NCI-H2196 treated with DMSO at 0.1 percent for 48 hours (cell line): ENCODE data around the gene TAT.
"Not testable (repeated sequence)": the region's sequence is repeated elsewhere in the genome, so short reads cannot be mapped to it uniquely, and the experiment has no call there.

Experiments used
- DNase-seq: peaks from one replicate; lab custom pipeline; 2025; ENCODE audit not compliant: unreplicated experiment; lab: John Stamatoyannopoulos, UW

The TAT gene

DNA sequence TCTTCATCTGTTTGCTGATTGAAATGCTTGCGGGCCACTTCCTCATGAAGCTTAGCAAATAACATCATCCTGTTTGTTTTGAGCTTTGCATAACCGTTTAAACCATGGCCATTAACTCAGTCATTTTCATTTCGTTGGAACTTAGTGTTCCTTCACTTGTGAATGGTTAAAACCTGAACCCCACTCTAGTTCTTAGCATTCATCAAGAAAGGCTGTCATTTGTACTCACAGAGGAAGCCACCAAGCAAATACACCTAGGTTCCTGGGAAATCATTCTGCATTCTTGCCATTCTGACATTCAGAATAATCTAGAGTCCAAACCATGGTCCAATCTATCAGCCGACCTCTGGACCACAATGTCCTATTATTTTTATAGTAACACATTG, 8.4 kb upstream of the TAT start:
- DNase-seq: no peak

DNA sequence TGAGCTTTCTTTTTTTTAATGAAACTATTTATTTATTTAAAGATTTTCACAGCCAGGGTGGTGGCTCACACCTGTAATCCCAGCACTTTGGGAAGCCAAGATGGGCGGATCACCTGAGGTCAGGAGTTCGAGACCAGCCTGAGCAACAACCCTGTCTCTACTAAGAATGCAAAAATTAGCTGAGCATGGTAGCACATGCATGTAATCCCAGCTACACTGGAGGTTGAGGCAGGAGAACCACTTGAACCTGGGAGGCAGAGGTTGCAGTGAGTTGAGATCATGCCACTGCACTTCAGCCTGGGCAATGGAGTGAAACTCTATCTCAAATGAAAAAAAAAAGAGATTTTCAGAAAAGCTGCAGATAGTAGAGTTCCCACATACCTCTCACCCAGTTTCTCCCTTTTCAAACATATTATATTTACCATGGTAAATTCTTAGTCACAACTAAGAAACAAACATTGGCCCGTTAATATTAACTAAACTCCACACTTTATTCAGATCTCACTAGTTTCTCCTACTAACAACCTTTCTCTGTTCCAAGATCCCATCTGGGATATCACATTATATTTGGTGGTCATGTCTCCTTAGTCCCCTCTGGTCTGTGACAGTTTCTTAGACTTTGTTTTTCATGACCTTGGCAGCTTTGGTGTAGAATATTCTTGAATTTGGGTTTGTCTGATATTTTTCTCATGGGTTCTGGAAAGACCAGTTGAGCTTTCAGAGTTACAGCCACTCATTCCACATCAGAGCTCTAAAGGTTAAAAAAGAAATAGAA, 7.8 kb upstream of the TAT start:
- no peak for DNase-seq

DNA sequence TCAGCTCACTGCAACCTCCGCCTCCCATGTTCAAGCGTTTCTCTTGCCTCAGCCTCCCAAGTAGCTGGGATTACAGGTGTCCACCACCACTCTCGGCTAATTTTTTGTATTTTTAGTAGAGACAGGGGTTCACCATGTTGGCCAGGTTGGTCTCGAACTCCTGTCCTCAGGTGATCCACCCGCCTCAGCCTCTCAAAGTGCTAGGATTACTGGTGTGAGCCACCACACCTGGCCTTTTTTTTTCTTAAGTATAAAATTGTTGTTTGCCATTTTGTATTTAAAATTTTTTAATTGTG, 5.6 kb upstream of the TAT start:
- not testable (repeated sequence) for DNase-seq

DNA sequence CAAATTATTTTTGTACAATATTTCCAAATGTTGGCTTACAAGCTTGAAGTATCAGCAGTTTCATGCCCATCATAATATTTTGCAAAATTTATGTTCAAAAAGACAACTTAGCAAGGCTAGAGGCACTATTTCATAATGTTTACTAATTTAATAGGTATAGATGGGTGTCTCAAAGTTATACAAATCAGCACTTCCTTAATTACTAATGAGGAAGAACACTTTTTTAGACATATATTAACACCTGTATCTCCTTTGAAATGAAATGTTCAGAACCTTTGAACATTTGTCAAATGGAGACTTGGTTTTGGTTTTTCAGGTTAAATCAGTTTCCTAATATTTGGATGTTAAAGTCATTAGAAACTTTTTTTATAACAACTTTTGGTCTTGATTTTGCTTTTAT, 2.2 kb downstream of the TAT start:
- DNase-seq: no peak

DNA sequence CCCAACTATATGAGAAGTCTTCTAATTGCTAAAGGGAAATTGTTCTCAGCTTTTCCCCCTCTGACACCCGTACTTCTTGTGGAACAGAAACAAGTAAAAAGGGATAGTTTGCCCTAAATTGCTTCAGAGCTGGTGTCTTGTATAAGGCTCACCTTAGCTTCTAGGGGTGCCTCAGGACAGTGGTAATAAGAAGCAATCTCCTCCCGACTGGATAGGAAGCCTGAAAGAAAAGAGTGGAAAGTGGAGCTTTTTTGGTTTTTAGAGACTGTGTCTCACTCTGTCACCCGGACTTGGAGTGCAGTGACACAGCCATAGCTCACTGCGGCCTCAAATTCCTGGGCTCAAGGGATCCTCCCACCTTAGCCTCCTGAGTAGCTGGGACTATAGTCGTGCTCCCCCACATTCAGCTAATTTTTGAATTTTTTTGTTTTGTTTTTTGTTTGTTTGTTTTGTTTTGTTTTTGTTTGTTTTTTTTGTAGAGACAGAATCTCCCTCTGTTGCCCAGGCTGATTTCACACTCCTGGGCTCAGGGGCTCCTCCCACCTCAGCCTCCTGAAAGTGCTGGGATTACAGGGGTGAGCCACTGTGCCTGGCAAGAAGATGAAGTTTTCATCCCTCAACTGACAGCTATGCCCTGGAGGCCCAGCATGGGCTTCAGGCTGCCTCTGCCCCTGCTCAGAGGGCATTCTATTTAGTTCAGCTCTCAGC, 3.4 kb downstream of the TAT start:
- DNase-seq: no peak

DNA sequence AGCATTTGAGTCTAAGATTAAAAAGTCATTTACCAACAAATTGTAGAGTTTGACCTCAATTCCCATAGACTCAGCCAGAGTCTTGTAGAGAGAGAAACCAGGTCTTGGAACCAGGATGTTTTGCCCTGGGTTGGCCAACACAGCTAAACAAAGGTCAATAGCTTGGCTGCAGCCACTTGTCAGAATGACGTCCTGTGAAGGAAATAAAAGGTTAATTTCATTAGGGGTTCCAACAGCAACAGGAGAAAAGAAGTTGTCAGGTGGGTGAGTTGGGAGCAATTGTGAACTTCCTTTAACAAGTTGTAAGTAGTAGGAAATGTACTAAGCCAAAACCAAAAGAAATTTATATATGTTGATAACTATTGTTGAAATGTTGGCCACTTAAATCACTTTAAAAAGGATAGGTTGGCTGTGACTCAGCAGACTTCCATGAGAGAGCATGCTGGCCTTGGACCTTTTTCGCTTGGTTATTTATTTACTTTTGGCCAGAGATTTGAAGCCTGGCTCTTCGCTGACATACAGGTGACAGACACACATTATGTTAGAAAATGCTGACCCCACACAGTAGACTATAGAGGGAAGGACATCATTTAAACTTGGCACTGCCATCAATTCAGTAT, 4.3 kb downstream of the TAT start:
- DNase-seq: no peak

DNA sequence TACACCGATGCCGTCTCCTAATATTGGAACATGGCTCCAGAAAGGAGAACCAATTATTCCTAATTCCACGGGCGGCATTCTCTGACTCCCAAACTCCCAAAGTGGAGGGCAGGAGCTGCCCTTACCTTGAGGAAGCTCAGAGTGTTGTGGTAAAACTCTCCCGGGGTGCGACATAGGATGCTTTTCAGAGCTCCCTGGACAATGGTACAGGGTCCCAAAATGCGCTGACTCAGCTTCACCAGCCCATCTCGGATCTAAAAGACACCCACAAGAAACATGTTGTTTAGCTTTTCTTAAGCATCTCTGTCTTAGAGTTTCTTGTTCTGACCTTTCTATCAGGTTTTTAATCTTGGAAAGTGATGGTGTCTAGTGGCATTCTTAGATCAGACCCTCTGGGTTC, 6.7 kb downstream of the TAT start:
- no peak for DNase-seq

DNA sequence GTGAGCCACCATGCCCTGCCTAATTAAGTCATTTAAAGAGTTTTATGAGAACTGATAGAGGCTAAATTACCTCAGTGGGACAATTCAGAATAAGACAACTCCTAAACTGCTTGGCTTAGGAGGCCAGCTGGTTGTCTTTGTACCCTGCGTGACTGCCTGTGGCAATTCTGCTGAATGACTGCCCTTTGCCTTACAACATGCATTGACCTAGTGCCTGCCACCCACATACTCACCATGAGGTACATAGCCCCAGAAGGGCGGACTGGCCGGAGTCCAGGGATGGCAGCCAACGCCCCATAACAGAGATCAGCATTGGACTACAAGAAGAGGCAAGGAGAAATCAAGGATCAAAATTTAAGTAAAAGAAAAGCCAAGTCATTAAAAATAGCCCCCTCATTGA, 7.3 kb downstream of the TAT start:
- no peak for DNase-seq

DNA sequence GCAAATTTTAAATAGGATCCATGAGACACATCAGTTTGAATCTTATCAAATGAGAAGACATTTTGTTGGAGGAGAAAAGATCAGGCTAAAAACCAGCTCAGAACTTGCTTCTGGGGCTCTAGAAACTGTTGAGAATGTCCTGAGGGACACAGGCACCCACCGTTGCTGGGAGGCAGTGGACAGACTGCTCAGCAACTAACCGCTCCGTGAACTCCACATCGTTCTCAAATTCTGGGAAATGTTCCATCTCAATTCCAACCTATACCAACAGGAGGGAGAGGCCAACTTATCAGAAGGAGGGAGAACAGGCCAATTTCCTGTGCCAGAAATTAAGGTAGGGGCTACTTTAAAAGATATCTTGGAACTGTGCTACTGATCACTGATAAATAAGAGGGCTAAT, 8.3 kb downstream of the TAT start:
- no peak for DNase-seq

DNA sequence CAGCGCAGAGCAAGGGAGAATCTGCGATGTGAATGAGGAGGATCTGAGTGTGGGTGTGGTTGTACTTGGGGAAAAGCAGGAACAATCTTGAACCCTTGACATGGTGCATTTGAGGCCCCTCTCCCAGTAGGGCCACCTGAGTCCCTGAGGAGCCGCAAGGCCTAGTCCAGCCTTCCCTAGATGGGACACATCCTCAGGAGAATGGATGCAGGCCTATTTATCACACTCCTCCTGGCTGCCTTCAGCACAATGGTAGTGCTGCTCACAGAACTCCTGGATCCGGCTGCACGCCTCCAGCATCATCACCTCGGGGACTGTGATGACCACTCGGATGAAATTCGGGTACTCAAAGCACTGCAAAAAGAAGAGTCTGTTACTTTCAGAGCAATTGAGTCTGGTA, 9.0 kb downstream of the TAT start:
- no peak for DNase-seq

DNA sequence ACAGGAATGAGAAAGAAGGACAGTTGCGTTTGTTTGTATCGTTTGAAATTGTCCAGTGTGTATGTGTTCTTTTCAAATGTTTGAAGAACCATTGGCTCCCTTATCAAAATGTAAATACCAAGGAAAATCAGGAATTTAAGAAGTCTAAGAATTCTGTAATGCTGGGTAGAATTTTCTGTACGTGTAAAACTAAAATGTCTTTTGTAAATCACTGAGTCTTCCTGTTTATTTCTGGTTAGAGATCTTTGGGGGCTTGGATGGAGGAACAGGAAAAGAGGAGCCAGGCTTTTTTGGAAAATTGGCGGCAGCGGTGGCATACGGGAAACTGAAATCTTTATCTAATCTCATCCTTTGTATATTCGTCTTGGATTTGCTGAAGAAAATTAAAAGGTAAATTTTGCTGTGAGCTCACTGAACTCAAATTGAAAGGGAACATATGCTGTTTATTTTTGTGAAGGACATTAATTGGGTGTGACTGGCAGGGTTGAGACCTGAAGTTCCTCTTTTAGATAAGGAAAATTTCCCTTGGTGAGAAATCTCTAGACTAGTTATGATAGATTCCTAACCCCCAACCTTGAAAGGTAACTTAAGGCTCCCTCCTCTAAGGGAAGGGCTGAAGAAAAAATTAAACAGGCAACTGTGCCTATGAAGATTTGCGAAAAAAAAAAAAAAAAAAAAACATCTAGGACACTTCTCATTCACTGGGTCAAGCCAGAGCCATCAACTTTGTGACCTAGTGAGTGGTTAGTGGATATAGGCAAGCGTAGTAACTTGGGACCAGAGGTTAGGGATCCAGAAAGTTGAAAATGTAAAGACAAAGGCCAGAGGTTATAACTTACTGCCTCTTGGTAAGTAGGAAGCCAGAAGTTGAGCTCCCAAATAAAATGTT, 10.8 kb downstream of the TAT start:
- no peak for DNase-seq

DNA sequence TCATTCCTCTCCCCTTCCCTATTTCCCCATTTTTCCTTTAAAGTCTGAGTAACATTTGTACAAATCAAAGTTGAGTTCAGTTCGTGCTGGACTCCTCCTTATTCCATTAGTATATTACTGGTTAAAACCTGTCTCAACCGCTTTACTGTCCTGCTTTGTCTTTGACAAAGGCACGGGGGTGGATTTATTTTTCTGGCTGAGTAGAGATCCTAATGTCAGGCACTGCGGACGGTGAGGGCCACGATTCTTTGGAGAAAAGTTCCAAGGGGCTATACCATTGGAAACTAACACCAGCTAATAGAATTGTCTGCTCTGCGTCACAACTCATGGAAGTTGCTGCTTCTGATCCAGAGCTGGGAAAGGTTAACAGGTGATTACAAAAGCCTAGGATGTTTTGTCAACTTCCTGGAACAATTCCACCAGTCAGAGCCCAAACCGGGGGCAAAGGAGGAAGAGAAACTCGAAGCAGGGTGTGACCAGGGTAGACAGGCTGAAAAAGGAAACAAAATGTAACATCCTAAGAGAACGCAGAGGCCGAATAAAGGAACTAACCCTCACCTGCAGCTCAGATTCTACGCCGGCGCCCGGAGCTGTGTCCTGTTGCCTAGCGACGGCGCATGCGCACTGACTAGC, 12.4 kb downstream of the TAT start:
- DNase-seq: no peak

DNA sequence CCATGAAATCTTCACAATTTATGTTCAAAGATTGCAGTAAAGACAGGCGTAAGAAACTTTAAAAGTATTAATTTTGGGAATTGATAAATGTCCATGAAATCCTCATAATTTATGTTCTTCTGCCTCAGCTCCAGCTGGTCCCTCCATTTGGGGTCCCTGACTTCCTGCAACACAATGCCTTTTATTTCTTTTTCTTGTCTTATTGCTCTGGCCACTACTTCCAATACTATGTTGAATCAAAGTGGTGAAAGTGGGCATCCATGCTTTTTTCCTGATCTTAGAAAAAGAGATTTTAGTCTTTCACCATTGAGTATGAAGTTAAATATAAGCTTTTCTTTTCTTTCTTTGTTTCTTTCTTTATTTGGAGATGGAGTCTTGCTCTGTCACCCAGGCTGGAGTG, 14.3 kb downstream of the TAT start:
- DNase-seq: no peak

DNA sequence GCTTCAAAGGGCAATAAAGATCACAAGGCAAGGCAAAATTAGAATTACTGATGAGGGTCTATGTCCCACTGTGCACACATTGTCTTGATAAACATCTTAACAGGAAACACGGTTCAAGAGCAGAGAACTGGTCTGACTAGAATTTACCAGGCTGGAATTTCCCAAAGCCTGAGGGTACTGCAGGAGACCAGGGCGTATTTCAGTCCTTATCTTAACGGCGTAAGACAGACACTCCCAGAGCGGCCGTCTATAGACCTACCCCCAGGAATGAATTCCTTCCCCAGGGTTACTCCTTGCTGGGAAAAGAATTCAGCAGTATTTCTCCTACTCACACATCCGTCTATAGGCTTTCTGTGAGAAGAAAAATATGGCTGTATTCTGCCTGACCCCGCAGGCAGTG, 15.0 kb downstream of the TAT start:
- DNase-seq: not testable (repeated sequence)

DNA sequence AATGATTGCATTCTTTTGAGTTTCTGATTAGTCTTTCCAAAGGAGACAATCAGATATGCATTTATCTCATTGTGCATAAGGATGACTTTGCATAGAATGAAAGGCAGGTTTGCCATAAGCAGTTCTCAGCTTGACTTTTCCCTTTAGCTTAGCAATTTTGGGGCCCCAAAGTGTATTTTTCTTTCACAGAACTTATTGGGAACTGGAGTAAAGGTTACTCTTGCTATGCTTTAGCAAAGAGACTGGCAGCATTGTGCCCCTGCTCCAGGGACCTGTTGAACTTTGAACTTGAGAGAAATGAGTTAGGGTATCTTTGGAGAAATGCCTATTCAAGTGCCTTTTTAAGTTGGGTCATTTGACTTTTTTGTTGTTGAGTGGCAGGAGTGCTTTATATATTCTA, 17.0 kb downstream of the TAT start:
- DNase-seq: no peak

DNA sequence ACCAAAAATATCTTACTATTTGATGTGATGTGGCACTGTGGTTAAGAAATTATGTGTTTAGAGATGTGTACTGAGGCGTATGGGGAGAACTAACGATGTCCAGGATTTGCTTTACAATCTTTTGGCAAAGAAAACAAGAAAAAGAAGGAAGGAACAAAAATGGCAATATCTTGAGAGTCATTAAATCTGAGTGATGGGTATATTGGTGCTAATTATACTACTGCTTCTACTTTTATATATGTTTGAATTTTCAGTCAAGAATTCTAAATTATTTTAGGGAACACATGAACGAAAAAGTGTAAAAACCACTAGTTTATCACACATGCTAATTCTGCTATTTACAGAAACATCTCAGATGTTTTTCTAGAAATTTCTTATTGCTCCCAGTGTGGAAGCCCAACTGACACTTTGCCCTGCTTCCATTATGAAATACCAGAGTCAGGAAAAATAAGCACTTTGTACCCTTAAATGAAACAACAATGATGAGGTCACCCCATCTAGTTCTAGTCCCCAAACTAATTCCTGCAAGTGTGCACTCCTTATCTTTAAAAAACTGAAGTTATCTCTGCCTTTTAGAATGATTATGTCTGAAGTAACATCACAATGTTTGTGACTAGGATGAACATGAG, 18.8 kb downstream of the TAT start:
- no peak for DNase-seq

DNA sequence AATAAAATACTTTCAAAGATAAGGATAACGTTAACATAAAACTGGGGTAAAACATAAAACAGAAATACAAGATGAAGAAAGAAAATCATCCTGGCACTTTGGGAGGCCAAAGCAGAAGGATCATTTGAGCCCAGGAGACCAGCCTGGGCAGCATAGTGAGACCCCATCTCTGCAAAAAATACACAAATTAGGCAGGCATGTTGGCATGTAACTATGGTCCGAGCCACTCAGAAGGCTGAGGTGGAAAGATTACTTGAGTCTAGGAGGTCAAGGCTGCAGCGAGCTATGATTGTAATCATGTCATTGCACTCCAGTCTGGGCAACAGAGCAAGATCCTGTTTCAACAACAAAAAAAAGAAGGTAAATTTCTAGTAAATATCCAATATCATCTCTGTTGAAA, 19.6 kb downstream of the TAT start:
- DNase-seq: no peak

DNA sequence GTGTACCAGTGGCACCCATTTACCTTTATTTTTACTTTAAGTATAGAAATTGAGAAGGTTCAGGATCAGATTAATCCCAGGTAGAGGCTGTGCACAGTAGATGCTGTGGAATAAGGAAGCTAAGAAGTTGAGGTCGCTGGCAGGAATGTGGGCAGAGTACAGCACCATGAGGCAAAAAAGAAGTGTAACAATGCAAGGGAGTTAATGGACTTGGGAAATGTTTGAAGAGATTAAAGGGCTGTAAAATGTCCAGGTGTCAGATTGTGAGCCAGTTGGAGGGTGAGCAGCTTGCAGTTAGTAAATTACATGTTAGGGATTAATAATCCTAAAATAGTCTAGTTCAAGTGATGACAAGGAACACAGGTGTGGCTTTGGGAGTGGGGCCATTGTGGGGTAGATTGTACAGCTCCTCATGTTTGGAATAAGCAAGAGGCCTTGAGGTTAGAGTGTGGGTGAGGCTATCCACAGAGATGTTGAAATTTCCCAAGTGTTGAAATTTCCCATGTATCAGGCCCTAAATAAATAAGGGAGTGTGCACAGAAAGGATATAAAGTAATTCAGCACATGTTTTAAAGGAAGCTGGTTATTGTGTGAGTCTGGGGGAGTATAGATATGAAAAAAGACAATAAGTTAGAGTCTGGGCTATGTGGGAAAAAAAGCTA, 21.5 kb downstream of the TAT start:
- no peak for DNase-seq

DNA sequence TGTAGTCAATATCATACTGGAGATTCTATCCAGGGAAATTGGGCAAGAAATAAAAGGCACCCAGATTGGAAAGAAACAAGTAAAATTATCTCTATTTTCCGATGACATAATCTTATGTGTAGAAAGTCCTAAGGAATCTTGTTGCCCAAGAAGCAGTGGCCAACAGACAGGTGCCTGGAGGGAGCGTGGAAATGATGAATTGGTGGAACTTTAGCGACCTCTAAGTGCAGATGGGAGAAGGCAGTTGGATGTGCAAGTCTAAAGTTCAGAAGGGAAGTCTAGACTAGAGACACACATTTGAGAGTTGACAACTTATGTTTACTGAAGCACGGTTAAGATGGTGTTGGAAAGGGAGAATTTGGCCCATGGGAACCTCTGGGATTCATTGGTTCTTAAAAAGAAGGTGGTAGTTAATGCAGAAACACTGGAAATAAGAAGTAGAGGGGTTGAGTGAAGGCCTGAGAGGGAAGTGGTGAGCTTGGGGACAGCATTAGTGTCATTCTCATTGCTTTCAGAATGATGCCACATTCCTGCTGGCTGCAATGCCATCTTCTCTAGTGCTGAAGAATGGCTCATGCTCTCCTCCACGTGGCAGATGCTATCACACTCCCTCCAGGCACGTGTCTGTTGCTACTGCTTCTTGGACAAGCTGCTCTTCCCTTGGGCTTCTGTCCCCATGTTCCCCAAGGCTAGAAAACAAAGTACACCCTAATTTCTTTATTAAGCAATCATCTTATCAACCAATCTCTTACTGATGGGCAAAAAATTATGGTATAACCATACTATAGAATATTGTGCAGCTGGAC, 24.0 kb downstream of the TAT start:
- no peak for DNase-seq
